ENCODE results near the gene MED29. TPM values are rescaled to one million over a fixed set of nuclear protein-coding genes. Genes with fewer than 3 reads are reported as not detected.

MED29 gene
- total and polyA plus RNA-seq, 2 of the 13 experiments (the other 11 are each of a cell fraction or from before 2014, with no cell fraction given), result 14.0 to 19.7 TPM

DNA sequence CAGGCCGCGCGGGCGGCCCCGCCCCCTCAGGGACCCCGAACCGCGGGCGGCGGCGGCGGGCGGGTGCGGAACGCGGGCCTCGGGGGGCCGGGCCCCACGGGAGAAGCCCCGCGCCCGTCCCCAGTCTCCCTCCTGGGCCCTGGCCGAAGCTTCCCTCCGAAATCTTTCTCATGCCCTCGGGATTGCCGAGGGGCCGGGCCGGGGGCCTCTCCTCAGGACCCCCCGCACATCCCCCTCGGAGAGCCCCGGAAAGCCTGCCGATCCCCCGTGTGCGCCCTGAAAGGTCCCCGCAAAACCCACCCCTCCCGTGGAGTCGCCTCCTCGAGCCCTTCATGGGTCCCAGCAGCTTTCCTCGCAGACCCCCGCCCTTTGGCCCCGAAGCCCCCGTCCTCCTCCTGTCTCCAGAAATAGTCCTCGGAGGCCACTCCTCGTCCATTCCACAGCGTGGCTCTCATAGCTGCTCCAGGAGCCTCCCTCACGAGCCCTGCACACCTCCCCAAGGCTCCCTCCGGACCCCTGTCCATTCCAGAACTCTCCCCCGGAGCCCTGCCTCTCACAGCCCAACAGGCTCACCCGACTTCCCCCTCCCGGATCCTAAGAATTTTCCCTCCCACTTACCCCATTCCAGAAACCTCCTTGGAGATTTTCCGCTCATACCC, 48.4 kb upstream of the MED29 start:
- FAIRE-seq, result no peak
- ChIA-PET POLR2A (interaction anchor here (0.6 to 2.5 kb wide), 12 partner anchors 12 to 1292 kb away, joined by 3 to 14 read pairs (median 4); partner anchors contain the start of genes FBXO17, MED29, PAF1 and RPS16), CTCF (ENCODE audit: low intra/inter-chr PET ratio, low total read pairs) (interaction anchor here (0.8 kb wide), 1 partner anchor 70 kb away, joined by 4 read pairs; the partner anchor contains the start of gene PLEKHG2)
- Histone ChIP-seq H3K27me3 (ENCODE audit: control insufficient read depth in 1 of 2, insufficient read depth in 2 of 2, low read length in 2 of 2) (no peaks in the 10 kb centered on the region; a peak in 1 of 5 replicates), H3K27ac (ENCODE audit: extremely low read length, insufficient read depth, low read length) (peak overlapping the region; percentile 45), H2AFZ (ENCODE audit: low read length) (no peak overlapping the region), H3K4me1 (ENCODE audit: insufficient read depth, low read length) (peaks cover 63% of the 10 kb centered on the region), H3K79me2 (ENCODE audit: insufficient read depth, low read length) (peaks cover 41% of the 10 kb centered on the region), H4K20me1 (ENCODE audit: insufficient read depth, low read length) (no peaks in the 10 kb centered on the region; the same call in none of the 2 replicates), H3K4me3 (replicated peaks in 1 of 3; ENCODE audit: insufficient read depth in 1 of 3, low read depth in 2 of 3, low read length in 3 of 3) (peak overlapping the region; percentile 84 to 92 (median 88)), H3K9me3 (ENCODE audit: low read length) (no peaks in the 10 kb centered on the region), H3K36me3 (replicated peaks in 1 of 2; ENCODE audit: control insufficient read depth in 1 of 2, insufficient read depth in 2 of 2, low read length in 2 of 2) (peaks cover 0 to 16% of the 10 kb centered on the region in 2 experiments; a peak in 3 of 5 replicates), H3K9ac (ENCODE audit: insufficient read depth, low read depth, low read length) (peak overlapping the region; percentile 91), H3K4me2 (ENCODE audit: low read depth, low read length) (peak overlapping the region; percentile 86)
- no TSS peak for BruUV-seq (replicated peaks)
- intact Hi-C loops (cut with micrococcal nuclease; ENCODE audit: unreplicated experiment), result loop anchor here (5.0 kb wide), 1 partner anchor 70 kb away; the partner anchor contains the start of gene PLEKHG2
- in situ Hi-C loops (cut with HindIII; ENCODE audit: extremely low pct_ligation_motif_present, low pct_unique_long_range_greater_than_20kb), result no loop called here
- no peak for DNase-seq (ENCODE audit: low spot score)
- TF ChIP-seq, protein P1, sequence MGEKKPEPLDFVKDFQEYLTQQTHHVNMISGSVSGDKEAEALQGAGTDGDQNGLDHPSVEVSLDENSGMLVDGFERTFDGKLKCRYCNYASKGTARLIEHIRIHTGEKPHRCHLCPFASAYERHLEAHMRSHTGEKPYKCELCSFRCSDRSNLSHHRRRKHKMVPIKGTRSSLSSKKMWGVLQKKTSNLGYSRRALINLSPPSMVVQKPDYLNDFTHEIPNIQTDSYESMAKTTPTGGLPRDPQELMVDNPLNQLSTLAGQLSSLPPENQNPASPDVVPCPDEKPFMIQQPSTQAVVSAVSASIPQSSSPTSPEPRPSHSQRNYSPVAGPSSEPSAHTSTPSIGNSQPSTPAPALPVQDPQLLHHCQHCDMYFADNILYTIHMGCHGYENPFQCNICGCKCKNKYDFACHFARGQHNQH (CRISPR knock-in tag; IDR thresholded peaks at IDR 0.05), result no peak
- no peak for TF ChIP-seq ZNF383 (CRISPR knock-in tag; IDR thresholded peaks at IDR 0.05; ENCODE audit: borderline replicate concordance)
- TF ChIP-seq, protein P2, sequence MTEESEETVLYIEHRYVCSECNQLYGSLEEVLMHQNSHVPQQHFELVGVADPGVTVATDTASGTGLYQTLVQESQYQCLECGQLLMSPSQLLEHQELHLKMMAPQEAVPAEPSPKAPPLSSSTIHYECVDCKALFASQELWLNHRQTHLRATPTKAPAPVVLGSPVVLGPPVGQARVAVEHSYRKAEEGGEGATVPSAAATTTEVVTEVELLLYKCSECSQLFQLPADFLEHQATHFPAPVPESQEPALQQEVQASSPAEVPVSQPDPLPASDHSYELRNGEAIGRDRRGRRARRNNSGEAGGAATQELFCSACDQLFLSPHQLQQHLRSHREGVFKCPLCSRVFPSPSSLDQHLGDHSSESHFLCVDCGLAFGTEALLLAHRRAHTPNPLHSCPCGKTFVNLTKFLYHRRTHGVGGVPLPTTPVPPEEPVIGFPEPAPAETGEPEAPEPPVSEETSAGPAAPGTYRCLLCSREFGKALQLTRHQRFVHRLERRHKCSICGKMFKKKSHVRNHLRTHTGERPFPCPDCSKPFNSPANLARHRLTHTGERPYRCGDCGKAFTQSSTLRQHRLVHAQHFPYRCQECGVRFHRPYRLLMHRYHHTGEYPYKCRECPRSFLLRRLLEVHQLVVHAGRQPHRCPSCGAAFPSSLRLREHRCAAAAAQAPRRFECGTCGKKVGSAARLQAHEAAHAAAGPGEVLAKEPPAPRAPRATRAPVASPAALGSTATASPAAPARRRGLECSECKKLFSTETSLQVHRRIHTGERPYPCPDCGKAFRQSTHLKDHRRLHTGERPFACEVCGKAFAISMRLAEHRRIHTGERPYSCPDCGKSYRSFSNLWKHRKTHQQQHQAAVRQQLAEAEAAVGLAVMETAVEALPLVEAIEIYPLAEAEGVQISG (CRISPR knock-in tag; IDR thresholded peaks at IDR 0.05), result no peak
- TF ChIP-seq HES4 (CRISPR knock-in tag; IDR thresholded peaks at IDR 0.05; ENCODE audit: borderline replicate concordance), result 0 out of 2 replicates have a peak, but pooled peaks have one; percentile 2
- no peak for TF ChIP-seq KLF11 (CRISPR knock-in tag; IDR thresholded peaks at IDR 0.05)
- TF ChIP-seq, protein P3, sequence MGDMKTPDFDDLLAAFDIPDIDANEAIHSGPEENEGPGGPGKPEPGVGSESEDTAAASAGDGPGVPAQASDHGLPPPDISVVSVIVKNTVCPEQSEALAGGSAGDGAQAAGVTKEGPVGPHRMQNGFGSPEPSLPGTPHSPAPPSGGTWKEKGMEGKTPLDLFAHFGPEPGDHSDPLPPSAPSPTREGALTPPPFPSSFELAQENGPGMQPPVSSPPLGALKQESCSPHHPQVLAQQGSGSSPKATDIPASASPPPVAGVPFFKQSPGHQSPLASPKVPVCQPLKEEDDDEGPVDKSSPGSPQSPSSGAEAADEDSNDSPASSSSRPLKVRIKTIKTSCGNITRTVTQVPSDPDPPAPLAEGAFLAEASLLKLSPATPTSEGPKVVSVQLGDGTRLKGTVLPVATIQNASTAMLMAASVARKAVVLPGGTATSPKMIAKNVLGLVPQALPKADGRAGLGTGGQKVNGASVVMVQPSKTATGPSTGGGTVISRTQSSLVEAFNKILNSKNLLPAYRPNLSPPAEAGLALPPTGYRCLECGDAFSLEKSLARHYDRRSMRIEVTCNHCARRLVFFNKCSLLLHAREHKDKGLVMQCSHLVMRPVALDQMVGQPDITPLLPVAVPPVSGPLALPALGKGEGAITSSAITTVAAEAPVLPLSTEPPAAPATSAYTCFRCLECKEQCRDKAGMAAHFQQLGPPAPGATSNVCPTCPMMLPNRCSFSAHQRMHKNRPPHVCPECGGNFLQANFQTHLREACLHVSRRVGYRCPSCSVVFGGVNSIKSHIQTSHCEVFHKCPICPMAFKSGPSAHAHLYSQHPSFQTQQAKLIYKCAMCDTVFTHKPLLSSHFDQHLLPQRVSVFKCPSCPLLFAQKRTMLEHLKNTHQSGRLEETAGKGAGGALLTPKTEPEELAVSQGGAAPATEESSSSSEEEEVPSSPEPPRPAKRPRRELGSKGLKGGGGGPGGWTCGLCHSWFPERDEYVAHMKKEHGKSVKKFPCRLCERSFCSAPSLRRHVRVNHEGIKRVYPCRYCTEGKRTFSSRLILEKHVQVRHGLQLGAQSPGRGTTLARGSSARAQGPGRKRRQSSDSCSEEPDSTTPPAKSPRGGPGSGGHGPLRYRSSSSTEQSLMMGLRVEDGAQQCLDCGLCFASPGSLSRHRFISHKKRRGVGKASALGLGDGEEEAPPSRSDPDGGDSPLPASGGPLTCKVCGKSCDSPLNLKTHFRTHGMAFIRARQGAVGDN (CRISPR knock-in tag; IDR thresholded peaks at IDR 0.05), result peak; percentile 39; the same call in 1 of the 2 replicates
- TF ChIP-seq TSC22D2 (CRISPR knock-in tag; IDR thresholded peaks at IDR 0.05; ENCODE audit: borderline replicate concordance), result no peak
- TF ChIP-seq, protein P4, sequence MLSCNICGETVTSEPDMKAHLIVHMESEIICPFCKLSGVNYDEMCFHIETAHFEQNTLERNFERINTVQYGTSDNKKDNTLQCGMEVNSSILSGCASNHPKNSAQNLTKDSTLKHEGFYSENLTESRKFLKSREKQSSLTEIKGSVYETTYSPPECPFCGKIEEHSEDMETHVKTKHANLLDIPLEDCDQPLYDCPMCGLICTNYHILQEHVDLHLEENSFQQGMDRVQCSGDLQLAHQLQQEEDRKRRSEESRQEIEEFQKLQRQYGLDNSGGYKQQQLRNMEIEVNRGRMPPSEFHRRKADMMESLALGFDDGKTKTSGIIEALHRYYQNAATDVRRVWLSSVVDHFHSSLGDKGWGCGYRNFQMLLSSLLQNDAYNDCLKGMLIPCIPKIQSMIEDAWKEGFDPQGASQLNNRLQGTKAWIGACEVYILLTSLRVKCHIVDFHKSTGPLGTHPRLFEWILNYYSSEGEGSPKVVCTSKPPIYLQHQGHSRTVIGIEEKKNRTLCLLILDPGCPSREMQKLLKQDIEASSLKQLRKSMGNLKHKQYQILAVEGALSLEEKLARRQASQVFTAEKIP (CRISPR knock-in tag; IDR thresholded peaks at IDR 0.05; ENCODE audit: borderline replicate concordance), result no peak
- TF ChIP-seq TARDBP (CRISPR knock-in tag; IDR thresholded peaks at IDR 0.05), result no peak
- TF ChIP-seq ELF3 (CRISPR knock-in tag; IDR thresholded peaks at IDR 0.05), result no peak
- ATAC-seq, result no peak
- WGBS (ENCODE audit: low lambda C conversion rate), result 6% methylated on average over 19 of the region's 51 CpGs

Measured in HepG2 (cell line).